ENCODE measurements around the gene TULP1. TPM values are rescaled to one million over a fixed set of nuclear protein-coding genes. Genes with fewer than 3 reads are reported as not detected.

TULP1 gene
- total RNA-seq, 4 donors from 2014 or later = not detected

DNA sequence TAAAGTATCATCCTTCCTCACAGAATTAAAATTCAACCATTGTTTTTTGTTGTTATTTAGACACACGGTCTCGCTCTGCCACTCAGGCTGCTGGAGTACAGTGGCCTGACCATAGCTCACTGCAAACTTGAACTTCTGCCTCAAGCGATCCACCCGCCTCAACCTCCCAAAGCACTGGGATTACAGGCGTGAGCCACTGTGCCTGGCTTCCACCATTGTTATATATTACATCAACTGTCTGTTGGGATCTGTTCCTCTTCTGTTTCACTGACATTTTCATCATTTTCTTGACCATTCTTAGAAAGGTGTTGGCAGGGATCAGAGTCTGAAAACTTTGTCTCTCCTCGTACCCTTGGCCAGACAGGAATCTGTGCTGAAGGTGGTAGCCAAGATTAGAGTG lies 21.3 kb upstream of the TULP1 start:
- WGBS, 2 donors = 76 to 83% methylated on average over 6 of the region's 6 CpGs

DNA sequence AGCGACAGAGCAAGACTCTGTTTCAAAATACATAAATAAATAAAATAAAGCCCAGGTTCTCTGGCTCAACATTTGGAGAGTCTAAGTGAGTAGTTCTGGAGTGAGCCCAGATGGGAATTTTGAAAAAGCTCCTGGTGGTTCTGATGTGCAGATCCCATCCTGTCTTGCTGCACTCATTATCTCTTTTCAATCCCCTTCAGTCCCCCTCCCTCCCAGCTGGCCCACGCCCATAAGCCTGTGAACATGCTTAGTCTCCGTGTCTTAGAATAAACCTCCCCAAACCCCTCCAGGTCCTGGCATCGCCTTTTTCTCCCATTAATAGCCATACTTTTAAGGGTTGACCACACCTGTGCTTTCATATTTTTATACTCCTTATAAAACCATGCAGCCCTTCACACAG lies 19.4 kb upstream of the TULP1 start:
- DNase-seq = no peak
- H3K4me3 ChIP-seq (replicated peaks in 1 of 3) = no peak overlapping the region
- TF ChIP-seq, protein P1, sequence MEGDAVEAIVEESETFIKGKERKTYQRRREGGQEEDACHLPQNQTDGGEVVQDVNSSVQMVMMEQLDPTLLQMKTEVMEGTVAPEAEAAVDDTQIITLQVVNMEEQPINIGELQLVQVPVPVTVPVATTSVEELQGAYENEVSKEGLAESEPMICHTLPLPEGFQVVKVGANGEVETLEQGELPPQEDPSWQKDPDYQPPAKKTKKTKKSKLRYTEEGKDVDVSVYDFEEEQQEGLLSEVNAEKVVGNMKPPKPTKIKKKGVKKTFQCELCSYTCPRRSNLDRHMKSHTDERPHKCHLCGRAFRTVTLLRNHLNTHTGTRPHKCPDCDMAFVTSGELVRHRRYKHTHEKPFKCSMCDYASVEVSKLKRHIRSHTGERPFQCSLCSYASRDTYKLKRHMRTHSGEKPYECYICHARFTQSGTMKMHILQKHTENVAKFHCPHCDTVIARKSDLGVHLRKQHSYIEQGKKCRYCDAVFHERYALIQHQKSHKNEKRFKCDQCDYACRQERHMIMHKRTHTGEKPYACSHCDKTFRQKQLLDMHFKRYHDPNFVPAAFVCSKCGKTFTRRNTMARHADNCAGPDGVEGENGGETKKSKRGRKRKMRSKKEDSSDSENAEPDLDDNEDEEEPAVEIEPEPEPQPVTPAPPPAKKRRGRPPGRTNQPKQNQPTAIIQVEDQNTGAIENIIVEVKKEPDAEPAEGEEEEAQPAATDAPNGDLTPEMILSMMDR (IDR thresholded peaks at IDR 0.05) = no peak
- no peak for TF ChIP-seq POLR2A (IDR thresholded peaks at IDR 0.05)
- no peaks in the 10 kb centered on the region for H3K27me3 ChIP-seq
- H3K27ac ChIP-seq = no peak overlapping the region
- no peaks in the 10 kb centered on the region for H3K36me3 ChIP-seq
- no peaks in the 10 kb centered on the region for H3K9me3 ChIP-seq
- no peaks in the 10 kb centered on the region for H3K4me1 ChIP-seq
- WGBS, 2 donors = 85 to 86% methylated on average over 4 of the region's 4 CpGs
- intact Hi-C loops (cut with DNase I) = no loop called here

More for the DNA sequence above, 21.3 kb upstream of the TULP1 start:
- TF ChIP-seq, protein P1 (IDR thresholded peaks at IDR 0.05) = no peak
- TF ChIP-seq POLR2A (IDR thresholded peaks at IDR 0.05) = no peak
- intact Hi-C loops (cut with DNase I) = no loop called here
- H3K36me3 ChIP-seq = no peaks in the 10 kb centered on the region
- H3K27me3 ChIP-seq = no peaks in the 10 kb centered on the region
- H3K27ac ChIP-seq = no peak overlapping the region
- no peaks in the 10 kb centered on the region for H3K9me3 ChIP-seq
- no peak for DNase-seq
- no peaks in the 10 kb centered on the region for H3K4me1 ChIP-seq
- H3K4me3 ChIP-seq (replicated peaks in 1 of 3) = no peak overlapping the region

DNA sequence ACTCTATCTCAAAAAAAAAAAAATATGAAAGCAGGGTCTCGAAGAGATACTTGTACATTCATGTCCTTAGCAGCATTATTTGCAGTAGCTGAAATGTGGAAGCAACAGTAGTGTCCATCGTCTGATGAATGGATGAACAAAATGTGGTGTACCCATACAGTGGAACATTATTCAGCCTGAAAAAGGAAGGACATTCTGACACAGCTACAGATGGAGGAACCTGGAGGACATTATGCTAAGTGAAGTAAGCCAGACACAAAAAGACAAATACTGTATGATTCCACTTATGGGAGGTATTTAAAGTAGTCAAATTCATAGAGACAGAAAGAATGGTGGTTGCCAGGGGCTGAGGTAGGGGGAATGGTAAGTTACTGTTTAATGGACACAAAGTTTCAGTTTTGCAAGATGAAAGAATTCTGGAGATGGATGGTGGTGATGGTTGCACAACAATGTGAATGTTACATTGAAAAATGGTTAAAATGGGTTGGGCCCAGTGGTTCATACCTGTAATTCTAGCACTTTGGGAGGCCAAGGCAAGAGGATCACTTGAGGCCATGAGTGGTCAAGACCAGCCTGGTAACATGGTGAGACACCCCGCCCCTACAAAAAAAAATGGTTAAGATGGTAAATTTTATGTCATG lies 11.8 kb upstream of the TULP1 start:
- peaks cover 0 to 10% of the 10 kb centered on the region in 2 donors for H3K4me1 ChIP-seq
- no peaks in the 10 kb centered on the region for H3K9me3 ChIP-seq
- intact Hi-C loops (cut with DNase I) = loop anchor here (5.0 to 10.0 kb wide), 2 partner anchors 58 to 110 kb away; no protein-coding TSS in a partner anchor
- WGBS, 2 donors = 91 to 94% methylated on average over 3 of the region's 3 CpGs
- H3K4me3 ChIP-seq (replicated peaks in 1 of 3) = no peak overlapping the region
- TF ChIP-seq POLR2A (IDR thresholded peaks at IDR 0.05) = no peak
- TF ChIP-seq, protein P1 (IDR thresholded peaks at IDR 0.05) = no peak
- H3K36me3 ChIP-seq = no peaks in the 10 kb centered on the region
- no peaks in the 10 kb centered on the region for H3K27me3 ChIP-seq
- DNase-seq = no peak
- H3K27ac ChIP-seq = no peak overlapping the region

DNA sequence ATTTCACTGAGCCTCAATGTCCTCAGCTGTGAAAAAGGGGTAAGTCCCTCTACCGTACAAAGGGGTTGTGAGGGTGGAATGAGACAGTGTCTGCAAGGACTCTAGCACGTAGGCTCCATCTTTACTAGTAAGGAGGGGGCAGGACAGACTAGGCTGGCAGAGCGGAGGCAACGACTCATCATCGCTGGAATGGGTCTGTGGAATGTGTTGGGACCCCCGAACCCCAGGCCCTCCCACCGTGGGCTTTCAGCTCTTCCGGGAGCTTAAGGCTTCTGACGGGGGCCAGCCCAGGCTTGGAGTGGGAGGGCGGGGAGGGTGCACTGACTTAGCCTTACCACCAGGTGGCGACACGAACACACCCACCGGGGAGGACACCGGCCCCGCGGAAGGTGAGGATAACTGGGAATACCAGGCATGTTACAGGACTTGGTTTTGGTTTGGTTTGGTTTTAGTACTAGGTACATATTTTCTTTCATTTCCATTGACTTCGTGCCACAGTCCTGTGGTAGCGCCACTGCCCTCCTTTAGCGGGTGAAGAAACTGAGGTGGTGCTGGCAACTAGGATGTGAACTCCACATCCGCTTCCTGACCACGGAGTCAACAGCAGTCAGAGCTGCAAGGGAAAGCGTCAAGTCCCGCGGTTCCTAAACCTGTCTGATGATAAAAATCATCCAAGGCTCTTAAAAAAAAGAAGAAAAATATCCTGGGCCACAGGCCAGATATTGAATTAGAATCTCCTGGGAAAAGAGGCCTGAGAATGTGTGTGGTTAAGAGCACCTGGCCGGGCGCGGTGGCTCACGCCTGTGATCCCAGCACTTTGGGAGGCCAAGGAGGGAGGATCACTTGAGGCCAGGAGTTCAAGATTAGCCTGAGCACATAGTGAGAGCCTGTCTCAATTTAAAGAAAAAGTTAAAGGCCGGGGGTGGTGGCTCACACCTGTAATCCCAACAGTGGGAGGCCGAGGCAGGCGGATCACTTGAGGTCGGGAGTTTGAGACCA lies 10.3 kb upstream of the TULP1 start:
- peak; percentile 73 to 81 for DNase-seq
- WGBS, 2 donors = 38 to 51% methylated on average over 23 to 32 of the region's 32 CpGs
- Histone ChIP-seq H3K27me3 (no peaks in the 10 kb centered on the region), H3K36me3 (no peaks in the 10 kb centered on the region), H3K9me3 (no peaks in the 10 kb centered on the region), H3K27ac (peak overlapping the region in 1 of 3 donors; percentile 10), H3K4me3 (replicated peaks in 1 of 3) (no peak overlapping the region), H3K4me1 (peaks cover 0 to 10% of the 10 kb centered on the region in 2 donors)
- TF ChIP-seq POLR2A (IDR thresholded peaks at IDR 0.05) = no peak
- TF ChIP-seq, protein P1 (IDR thresholded peaks at IDR 0.05) = peak; percentile 94 to 100 (median 96)
- intact Hi-C loops (cut with DNase I) = loop anchor here (2.0 to 10.0 kb wide), 3 partner anchors 59 to 214 kb away; partner anchors contain the start of gene ARMC12
